ENCODE measurements around the gene TSPAN2. TPM values are rescaled to one million over a fixed set of nuclear protein-coding genes. Genes with fewer than 3 reads are reported as not detected.

Gene TSPAN2
- polyA plus RNA-seq, 10 donors, result 11.5 to 23.7 (median 17.9) TPM

GRCh38 chr1:115115521-115116161 lies 26.3 kb upstream of the TSPAN2 start:
- no peak for DNase-seq

DNA sequence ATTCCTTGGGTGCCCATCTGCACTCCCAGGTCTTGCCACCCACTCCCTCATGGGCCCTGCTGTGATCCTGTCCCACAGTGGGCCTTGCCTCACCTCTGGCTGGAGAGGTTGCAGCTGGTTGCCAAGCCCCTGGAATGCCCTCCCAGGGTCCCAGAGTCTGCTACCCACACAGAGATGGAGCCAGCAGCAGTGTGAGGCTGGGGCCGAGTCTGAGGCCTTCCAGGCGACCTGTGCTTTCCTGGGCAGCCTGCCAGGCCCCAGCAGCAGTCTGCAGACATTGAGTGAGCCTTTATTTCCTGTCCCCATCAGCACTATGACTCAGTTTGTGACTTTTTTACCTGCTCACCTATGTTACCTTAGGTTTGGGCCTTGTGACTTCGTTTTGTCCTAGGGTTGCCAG lies 25.0 kb upstream of the TSPAN2 start:
- no peak for DNase-seq

DNA sequence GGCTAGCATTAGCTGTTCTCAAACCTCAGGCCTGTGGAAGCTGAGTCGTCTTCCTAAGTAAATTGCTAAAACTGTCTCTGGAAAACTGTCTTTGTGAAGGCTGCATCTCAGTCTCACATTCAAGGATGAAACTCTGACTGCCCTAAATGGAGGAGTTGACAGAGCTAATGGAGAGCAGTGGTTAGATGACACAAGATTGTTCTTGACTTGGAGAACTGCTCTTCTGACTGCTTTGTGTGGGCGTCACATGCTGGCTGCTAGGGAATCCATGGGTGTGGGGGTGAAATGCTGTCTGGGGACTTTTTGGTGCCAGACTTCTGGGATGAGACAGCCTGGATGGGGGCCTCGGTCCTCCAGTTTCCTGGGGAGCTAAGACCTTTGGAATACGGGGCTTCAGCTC lies 24.5 kb upstream of the TSPAN2 start:
- no peak for DNase-seq

DNA sequence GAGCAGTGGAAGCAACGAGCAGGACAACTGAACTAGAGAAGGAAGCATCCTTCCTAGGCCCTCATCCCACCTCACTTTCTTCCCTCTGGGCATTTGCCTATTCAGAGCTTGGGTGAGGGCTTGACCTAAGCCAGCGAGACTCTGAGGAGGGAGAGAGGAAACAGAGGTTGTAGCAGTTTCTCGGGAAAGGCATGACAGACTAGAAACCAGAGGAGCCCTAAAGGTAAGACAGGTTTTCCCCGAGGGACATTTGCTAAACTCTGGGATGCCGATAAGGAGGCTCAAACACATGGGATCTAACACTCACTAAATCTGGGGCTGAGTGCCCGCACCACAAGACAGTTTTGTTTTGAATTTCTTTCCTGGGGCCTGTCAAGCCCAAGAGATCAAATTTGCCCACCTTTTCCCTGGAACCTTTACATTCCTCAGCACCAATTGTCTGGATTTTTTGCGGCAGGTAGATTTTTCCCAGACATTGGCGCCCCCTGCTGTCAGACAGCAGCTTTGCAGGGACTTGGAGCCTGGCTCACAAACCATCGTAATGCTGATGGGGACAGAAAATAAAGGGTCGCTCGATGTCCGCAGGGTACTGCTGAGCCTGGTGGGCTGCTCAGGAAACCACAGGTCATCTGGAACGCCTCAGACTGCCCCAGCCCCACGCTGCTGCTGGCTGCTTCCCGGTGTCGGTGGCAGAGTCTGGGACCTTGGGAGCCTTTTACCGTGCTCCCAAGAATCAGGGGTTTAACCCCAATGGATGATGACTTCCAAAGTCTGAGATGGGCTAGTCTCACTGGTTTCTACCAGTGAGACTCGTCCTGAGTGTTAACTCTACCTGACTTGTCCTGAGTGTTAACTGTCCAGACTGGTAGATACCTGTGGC lies 23.4 kb upstream of the TSPAN2 start:
- peak in 1 of 3 donors; percentile 34 for DNase-seq

DNA sequence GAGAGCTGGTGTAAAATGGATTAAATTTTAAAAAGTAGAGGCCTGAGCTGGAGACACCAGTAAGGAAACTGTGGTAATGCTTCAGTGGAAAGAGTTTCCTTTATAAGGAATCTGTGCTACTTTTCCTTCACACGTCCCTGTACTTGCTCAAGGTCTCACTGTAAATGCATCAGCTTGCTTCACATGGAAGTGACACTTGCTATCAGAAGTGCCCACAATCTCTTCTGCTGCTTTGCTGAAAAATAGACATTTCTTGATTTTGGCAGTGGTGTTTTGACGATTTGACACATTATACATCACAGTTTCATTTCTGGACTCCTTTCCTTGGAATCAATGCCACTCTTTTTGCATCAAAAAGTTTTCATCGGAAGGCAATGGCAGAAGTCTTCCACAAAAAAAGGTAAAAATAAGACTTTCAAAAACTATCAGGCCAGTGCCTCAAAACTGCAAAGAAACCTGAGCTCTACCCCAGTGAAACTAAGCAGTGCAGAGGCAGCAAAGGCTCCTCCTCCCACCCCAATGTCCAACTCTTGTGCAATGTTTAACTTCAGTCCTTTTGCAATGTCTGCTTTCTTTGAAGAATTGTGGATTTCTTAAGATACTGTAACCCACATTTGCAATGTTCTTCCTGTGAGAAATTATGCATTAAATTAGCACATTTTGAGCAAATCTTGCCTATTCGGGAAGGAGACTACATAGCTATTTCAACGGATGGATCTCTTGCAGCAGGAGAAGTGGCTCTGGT lies 18.4 kb upstream of the TSPAN2 start:
- DNase-seq, result no peak

DNA sequence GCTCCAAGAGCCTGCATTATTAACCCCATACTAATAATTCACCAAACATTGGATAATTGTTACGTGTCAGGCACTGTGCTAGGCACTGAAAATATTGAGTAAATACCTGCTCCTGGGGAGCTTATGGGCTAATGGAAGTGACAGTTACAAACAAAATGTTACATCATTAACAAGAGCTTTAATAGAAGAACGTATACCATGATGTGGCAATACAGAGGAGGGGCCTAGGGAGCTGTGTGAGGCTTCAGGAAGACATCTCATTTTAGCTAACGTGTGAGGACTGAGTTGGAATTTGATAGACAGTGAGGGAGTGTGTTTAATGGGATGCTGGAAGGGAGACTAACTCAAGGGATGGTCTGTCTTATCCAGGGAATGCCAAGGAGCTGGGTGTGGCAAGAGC lies 16.5 kb upstream of the TSPAN2 start:
- DNase-seq, result no peak

DNA sequence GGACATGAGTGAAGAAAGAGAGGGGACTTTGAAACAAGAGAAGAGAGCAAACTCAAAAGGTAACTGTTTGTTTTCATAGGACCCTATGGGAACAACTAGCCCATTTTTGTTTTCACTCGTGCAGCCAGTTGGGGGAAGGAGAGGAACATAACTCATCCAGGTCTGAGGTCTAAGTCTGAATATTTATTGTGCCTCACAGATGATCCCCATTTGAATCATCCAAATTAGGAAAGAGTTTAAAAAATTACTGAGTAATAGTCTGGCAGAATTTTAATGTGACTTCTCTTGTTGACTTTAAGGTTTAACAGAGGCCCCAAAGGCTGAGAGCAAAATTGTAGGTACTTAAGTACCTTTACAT lies 10.4 kb upstream of the TSPAN2 start:
- no peak for DNase-seq

DNA sequence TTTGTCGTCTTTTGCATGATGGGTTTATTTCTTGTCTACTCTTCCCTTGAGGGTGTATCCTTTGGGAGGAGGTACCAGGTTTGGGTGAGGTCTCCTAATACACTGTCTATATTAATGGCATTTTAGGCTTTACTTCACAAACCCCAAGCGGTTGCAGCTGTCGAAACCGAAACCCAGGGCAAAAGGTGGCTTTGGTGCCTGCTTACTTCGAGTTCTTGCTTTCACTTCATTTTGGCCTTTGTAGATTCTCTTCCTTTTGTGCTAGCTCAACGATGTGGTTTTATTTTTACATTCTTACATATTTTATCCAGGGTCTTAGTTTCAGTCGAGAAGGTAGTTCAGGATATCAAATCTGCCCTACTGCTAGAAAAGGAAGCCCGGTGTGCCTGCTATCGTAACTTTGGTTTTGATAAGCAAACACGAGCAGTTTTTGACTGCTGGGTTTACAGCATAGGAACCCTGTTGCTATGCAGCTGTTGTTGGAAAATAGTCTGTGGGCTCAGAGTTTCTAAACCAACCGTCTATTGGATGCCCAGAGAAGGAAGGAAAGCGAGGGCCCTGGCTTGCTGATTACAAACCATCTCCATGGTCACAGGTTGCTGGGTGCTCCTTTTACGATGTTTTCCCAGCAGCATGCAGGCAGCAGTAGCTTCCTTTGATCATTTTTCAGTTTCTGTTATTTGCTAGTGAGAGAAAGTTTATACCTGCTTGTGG lies 9.8 kb upstream of the TSPAN2 start:
- peak in 1 of 3 donors; percentile 47 for DNase-seq

DNA sequence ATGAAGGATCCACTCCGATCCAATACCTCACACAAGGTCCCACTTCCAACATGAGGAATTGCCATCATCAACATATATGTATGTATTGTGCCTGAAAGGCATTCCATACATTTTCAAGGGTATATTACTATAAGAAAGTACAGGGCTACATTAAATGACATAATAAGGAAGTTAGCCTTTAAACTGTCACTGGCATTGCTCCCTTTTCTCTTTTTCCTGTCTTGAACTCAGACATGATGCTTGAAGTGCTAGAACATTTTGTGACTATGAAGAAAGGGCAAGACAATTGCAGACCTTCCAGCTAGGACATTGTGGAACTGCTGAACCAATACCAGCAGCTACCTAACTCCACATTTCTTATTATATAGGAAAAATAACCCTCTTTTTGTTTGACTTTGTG lies 2.9 kb upstream of the TSPAN2 start:
- DNase-seq, result no peak

- no peak for DNase-seq
Measured at GRCh38 chr1:115091572-115091971, 2.3 kb upstream of the TSPAN2 start.

GRCh38 chr1:115090956-115091355 lies 1.7 kb upstream of the TSPAN2 start:
- DNase-seq, result no peak

GRCh38 chr1:115090540-115090939 lies 1.2 kb upstream of the TSPAN2 start:
- DNase-seq, result no peak

DNA sequence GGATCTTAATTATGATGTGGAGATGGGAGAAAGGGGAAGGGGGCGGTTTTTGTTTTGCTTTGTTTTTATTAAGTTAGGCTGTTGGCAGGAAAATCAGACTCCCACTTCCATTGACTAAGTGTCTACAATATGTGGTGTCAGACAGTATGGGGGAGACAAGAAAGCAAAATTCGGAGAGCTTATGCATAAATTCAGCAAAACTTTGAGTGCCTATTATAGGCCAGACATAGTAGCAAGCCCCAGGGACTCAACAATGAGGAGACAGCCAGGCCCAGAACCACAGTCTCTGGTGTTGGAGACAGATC lies 835 bp upstream of the TSPAN2 start:
- no peak for DNase-seq

DNA sequence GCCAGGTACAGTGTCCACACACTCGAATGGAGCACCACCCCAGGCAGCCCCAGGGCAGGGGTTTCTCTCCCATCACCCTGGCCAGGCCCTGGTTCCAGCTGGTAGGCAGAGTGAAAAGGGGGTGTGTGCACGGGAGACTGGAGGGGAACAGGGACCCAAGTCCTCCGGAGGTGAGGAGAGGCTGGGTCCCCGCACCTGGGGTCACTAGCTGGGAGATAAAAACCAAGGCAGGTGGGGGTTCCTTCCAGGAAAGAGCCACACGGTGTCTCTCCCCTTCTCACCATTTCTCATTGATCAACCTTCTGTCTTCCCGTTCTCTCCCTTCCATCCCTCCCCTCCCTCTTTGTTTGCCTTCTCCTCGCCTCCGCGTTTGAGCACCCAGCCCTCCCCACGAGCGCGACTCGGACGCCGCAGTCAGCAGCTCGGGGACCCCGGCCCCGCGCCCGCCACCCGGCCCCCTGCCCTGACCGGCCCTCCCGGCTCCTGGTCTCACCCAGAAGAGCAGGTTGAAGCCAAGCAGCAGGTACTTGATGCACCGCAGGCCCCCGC lies 358 bp downstream of the TSPAN2 start:
- DNase-seq, result no peak

DNA sequence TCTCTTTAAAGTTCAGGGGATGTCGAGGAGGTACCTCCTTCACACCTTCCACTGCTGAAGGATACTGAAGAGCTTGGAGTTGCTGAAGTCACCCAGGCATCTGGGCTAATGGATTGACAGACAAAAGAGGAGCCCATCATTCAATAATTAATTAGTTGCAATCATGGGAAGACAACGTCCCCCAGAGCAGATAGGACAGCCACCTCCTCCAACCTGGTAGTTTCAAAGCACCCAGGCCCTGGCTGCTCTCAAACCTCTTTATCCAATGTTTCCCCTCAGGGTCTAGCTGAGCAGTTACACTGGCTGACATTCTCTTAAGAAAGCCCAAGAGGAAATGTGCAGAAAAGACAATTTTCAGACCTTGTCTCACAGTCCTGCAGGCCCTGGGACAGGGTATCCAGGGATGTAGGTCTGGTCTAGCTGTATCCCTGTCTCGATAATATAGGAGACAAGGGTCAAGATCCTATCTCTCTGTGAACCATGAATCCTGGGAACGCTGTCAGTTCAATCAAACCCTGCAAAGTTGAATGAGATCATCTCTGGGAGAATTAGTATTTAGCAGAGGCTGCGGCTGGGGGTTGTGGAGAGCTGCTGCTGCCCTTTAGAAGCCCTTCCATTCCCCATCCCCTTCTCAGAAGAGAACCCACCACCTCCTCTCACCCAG lies 1.1 kb downstream of the TSPAN2 start:
- no peak for DNase-seq

DNA sequence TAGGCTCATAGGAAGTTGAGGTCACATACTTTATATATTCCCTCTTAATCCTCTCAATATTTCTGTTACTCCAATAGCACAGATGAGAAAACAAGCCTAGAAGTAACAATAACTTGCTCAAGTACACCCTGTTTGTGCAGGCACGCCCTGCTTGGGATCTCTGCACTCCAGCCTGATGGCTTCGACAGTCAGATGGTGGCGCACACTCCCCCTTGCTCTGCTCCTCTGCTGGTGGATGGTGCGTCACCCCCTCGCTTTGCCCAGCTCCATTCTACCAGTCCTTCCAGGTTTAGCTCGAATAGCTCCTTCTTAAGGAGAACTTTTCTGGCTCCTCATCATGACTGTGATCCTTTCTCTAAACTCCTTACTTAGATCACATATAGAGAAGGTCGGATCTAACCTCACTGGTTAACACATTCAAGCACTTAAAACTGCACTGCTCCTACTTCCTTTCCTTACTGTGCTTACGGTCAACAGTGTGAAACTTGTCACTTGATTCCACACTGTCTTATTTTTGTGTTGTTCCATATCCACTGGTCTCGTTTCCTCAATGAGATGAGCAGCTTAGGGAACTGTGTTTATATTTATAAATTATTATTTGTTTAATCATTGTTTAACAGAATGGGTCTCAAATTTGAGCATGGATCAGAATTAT lies 3.0 kb downstream of the TSPAN2 start:
- DNase-seq, result no peak

GRCh38 chr1:115084902-115085511 lies 4.3 kb downstream of the TSPAN2 start:
- DNase-seq, result peak in 2 of 3 donors; percentile 41 to 63

GRCh38 chr1:115082949-115083348 lies 6.4 kb downstream of the TSPAN2 start:
- no peak for DNase-seq

- no peak for DNase-seq
Measured at GRCh38 chr1:115078708-115079107, 10.6 kb downstream of the TSPAN2 start.

DNA sequence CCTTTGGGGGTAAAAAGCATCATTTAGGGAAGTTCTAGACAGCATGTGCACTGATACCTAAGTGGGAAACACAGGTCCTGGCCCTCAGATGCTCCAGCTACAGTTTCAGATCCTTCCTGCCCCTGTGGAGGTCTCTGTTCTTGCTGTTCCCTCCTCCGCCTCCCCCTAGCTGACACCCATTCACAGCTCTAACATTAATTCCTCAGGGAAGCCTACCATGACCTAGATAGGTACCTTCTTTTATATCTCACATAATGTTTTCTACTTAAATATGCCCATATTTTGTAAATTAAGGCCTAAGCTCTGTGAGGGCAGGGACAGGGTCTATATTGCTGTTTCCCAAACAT lies 11.3 kb downstream of the TSPAN2 start:
- DNase-seq, result no peak

Measured in muscle of back (tissue), 11 donors.